AG09319 (cell line): ENCODE measurements around the gene GRIP1.
A peak's percentile ranks its signal among the peaks of the same experiment; 100 is the strongest.

Source experiments
- DNase-seq: peaks from one replicate; pipeline ENCODE4 v3.0.0-alpha.2; 2010; ENCODE audit warnings: low read depth; ENCODE audit errors: extremely low read depth
- TF ChIP-seq, protein P1 (sequence below): IDR thresholded peaks from 2 replicates; pipeline ENCODE4 v1.5.1; 2011; ENCODE audit warnings: low read depth, mild to moderate bottlenecking, inconsistent platforms, low read length, moderate library complexity

GRIP1 gene

GRCh38 chr12:66418908-66419307 is 260.0 kb downstream of the GRIP1 start:
- no peak for DNase-seq
- TF ChIP-seq, protein P1, sequence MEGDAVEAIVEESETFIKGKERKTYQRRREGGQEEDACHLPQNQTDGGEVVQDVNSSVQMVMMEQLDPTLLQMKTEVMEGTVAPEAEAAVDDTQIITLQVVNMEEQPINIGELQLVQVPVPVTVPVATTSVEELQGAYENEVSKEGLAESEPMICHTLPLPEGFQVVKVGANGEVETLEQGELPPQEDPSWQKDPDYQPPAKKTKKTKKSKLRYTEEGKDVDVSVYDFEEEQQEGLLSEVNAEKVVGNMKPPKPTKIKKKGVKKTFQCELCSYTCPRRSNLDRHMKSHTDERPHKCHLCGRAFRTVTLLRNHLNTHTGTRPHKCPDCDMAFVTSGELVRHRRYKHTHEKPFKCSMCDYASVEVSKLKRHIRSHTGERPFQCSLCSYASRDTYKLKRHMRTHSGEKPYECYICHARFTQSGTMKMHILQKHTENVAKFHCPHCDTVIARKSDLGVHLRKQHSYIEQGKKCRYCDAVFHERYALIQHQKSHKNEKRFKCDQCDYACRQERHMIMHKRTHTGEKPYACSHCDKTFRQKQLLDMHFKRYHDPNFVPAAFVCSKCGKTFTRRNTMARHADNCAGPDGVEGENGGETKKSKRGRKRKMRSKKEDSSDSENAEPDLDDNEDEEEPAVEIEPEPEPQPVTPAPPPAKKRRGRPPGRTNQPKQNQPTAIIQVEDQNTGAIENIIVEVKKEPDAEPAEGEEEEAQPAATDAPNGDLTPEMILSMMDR = no peak

DNA sequence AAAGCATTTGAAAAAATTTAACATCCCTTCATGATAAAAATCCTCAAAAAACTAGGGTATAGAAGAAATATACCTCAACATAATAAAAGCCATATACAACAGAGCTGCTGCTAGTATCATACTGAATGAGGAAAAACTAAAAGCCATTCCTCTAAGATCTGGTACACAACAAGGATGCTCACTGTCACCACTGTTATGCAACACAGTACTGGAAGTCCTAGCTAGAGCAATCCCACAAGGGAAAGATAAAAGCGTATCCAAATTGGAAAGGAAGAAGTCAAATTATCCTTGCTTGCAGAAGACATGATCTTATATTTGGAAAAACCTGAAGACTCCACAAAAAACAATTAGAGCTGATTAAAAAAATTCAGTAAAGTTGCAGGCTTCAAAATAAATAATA is 261.7 kb downstream of the GRIP1 start:
- TF ChIP-seq, protein P1 = no peak
- DNase-seq = no peak

DNA sequence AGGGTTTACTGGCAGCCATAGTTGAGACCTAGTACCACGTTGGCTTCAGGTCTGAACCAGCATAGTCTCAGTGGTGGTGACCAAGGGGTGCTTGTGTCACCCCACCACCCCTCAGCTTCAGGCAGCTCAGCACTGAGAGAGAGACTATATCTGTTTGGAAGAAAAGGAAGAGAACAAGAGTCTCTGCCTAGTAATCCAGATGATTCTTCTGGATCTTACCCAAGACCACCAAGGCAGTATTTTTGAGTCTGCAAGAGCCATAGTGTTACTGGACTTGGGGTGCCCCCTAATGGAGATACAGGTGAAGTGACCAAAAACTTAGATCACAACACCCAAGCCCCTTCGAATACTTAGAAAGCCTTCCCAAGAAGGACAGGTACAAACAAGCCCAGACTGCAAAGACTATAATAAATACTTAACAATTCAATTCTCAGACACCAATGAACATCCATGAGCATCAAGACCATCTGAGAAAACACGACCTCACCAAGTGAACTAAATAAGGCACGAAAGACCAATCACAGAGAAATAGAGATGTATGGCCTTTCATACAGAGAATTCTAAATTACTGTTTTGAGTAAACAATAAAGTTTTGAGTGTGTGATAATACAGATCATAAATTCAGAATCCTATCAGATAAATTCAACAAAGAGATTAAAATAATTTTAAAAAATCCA is 269.5 kb downstream of the GRIP1 start:
- TF ChIP-seq, protein P1 = peak; percentile 76
- DNase-seq = peak; percentile 37

- DNase-seq = no peak
- TF ChIP-seq, protein P1 = no peak
Measured at GRCh38 chr12:66405395-66405794, 273.5 kb downstream of the GRIP1 start.

GRCh38 chr12:66403746-66404145 is 275.1 kb downstream of the GRIP1 start:
- no peak for DNase-seq

DNA sequence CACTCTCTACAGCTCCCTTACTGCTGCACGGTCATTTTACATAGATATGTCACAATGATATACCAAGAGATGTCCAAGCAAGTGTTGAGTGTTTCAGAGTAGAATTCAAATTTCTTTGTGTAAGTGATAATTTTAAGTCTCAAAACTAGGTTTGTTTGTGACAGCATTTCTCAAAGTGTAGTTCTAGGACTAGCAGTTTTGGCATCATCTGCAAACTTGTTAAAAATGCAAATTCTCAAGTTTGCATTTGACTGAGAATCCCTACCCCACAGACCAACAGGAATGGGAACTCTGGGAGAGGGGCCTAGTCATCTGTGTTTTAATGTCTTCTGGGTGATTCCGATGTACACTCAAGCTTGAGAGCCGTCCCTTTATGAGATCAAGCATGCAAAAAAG is 279.0 kb downstream of the GRIP1 start:
- TF ChIP-seq, protein P1 = no peak
- DNase-seq = no peak

More at GRCh38 chr12:66403746-66404145, 275.1 kb downstream of the GRIP1 start:
- TF ChIP-seq, protein P1 = no peak

- no peak for DNase-seq
- TF ChIP-seq, protein P1 = no peak
Measured at GRCh38 chr12:66398931-66399910, 279.7 kb downstream of the GRIP1 start.
